HG03342 (cell line): ENCODE measurements around the gene CST8.
A peak's percentile ranks its signal among the peaks of the same experiment; 100 is the strongest.
"Not testable (repeated sequence)": the region's sequence is repeated elsewhere in the genome, so short reads cannot be mapped to it uniquely, and the experiment has no call there.

Experiments
- ATAC-seq: cut with Tn5 transposase; IDR thresholded peaks from one replicate; pipeline ENCODE4 v1.9.1; 2021; ENCODE audit warnings: mild to moderate bottlenecking, moderate library complexity; ENCODE audit not compliant: unreplicated experiment

CST8 gene

GRCh38 chr20:23490817-23491216 is at the start of gene CST8:
Gene CST8, plus strand, starts transcription at chr20:23491117. Its CDS starts 551 bp downstream, at chr20:23491668.
- ATAC-seq, result no peak

GRCh38 chr20:23441850-23442313 is 49.0 kb upstream of the CST8 start:
- ATAC-seq, result peak; percentile 67

- no peak for ATAC-seq
Measured at GRCh38 chr20:23442436-23442835, 48.5 kb upstream of the CST8 start.

- ATAC-seq, result no peak
Measured at GRCh38 chr20:23444859-23445258, 46.1 kb upstream of the CST8 start.

GRCh38 chr20:23445596-23446217 is 45.2 kb upstream of the CST8 start:
- ATAC-seq, result no peak

GRCh38 chr20:23446505-23446904 is 44.4 kb upstream of the CST8 start:
- peak; percentile 66 for ATAC-seq

GRCh38 chr20:23448167-23448566 is 42.8 kb upstream of the CST8 start:
- ATAC-seq, result no peak

- no peak for ATAC-seq
Measured at GRCh38 chr20:23449421-23449820, 41.5 kb upstream of the CST8 start.

GRCh38 chr20:23450877-23451276 is 40.0 kb upstream of the CST8 start:
- ATAC-seq, result no peak

GRCh38 chr20:23451956-23452487 is 38.9 kb upstream of the CST8 start:
- no peak for ATAC-seq

- no peak for ATAC-seq
Measured at GRCh38 chr20:23452776-23453175, 38.1 kb upstream of the CST8 start, which contains the start of gene CST11. Gene CST11, minus strand, starts transcription at chr20:23452876. Its CDS starts 65 bp downstream, at chr20:23452811.

- no peak for ATAC-seq
Measured at GRCh38 chr20:23453549-23454543, 37.1 kb upstream of the CST8 start.

GRCh38 chr20:23454816-23455215 is 36.1 kb upstream of the CST8 start:
- no peak for ATAC-seq

- no peak for ATAC-seq
Measured at GRCh38 chr20:23455639-23456038, 35.3 kb upstream of the CST8 start.

- no peak for ATAC-seq
Measured at GRCh38 chr20:23456409-23456808, 34.5 kb upstream of the CST8 start.

- ATAC-seq, result no peak
Measured at GRCh38 chr20:23456873-23457272, 34.0 kb upstream of the CST8 start.

- no peak for ATAC-seq
Measured at GRCh38 chr20:23459461-23460150, 31.3 kb upstream of the CST8 start.

GRCh38 chr20:23461180-23461579 is 29.7 kb upstream of the CST8 start:
- ATAC-seq, result no peak

- ATAC-seq, result not testable (repeated sequence)
Measured at GRCh38 chr20:23466961-23467360, 24.0 kb upstream of the CST8 start.

GRCh38 chr20:23472306-23472705 is 18.6 kb upstream of the CST8 start:
- ATAC-seq, result not testable (repeated sequence)

- not testable (repeated sequence) for ATAC-seq
Measured at GRCh38 chr20:23473293-23473692, 17.6 kb upstream of the CST8 start.
